Cardiac ventricle fibroblast (primary cell): ENCODE measurements around the gene COL4A3. TPM values are rescaled to one million over a fixed set of nuclear protein-coding genes. Genes with fewer than 3 reads are reported as not detected.

Experiments used
- total RNA-seq: library from RNA; depleted of rRNA; stranded (reverse); fragments of >200 nt; gene quantifications from 2 replicates; pipeline ENCODE4 v1.2.3, GENCODE V29; 2015

The COL4A3 gene
- total RNA-seq, result 2.6 and 4.2 TPM in 2 replicates

DNA sequence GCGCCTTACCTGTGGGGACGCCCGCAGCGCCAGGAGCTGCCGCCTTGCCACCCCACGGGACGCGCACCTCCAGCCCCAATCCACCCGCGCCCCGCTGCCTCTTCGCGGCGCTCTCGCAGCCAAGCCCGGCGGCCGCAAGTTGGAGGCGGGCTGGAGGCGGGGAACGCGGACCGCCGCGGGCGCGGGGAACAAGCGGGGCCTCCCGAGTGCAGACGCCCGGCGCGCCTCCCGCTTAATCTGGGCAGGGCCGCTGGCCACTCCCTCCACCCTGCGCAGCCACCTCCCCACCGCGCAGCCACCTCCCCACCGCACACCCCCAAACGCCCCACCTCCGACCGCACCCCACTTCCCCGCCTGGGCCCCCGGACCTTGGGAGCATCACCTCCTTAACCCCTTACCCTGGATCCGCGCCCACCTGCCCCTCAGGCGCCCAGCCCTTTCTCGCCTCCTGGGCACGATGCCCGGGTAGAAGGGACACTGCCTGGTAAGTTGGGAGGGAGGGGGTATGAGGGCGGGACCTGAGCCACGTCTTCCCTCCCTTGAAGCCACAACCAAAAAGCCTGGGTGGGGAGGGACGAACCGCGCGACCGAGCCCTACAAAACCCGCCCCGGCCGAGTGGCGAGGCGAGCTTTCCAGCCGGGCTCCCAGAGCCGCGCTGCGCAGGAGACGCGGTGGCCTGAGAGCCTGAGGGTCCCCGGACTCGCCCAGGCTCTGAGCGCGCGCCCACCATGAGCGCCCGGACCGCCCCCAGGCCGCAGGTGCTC, at the start of gene COL4A3, which contains the start of gene COL4A4:
Gene COL4A3 (plus strand): TSS at position 627 of the 765 bp plus-strand sequence. CDS start 103 bp downstream, at position 730.
Gene COL4A4 (minus strand): TSS at position 208 of the 765 bp plus-strand sequence. CDS start 16,722 bp downstream, outside the sequence.

DNA sequence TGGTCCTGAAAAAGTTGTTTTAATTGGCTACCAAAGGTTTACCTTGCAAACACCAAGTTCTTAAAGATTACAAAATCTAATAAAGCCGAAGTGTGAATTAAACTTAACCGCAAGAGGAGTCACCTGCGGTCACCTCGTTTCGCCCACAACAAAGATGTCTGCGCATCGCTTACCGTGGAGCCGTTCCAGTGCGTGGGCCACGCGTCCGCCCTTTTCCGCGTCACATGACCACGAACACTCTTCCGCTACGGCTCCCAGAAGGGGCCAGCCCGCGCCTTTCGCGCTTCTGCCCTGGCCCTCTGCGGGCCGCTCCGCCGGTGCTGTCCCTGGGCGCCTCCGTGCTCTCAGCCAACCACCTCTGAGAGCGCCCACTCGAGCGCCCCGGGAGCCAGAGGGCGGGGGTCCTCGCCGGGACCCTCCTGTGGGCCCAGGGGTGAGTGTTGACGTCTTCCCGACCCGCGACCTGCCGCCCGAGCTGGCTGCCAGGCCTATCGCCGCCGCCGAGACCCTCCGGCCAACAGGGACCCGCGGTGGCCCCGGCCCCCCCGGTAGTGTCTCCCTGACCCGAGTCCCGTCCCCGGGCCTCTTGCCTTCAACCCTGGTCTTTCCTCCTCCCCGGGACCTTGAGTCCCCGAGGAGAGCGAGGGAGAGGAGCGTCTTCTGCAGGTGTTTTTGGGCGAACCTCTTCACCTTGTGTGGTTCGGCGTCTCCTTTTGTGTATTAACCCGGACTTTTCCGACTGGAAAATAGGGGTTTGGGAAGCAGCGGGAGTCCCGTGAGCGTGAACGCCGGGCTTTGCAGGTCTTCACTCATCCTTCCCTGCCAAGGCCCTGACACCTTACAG, 160.8 kb downstream of the COL4A3 start, which contains the start of gene MFF:
Gene MFF (plus strand): TSS at position 257 of the 844 bp plus-strand sequence. CDS start 5,415 bp downstream, outside the sequence.

Other genes with a start within 250 kb of the COL4A3 start
- 32.8 and 35.2 TPM in 2 replicates for gene COL4A4, start 419 bp upstream of the COL4A3 start, total RNA-seq
- 105 and 157 TPM in 2 replicates for gene MFF, start 160.6 kb downstream of the COL4A3 start, total RNA-seq
- not detected in 2 replicates for gene TM4SF20, start 214.7 kb downstream of the COL4A3 start, total RNA-seq
- gene SCYGR1, start 223.3 kb downstream of the COL4A3 start, total RNA-seq, result not detected in 2 replicates